Right lobe of liver (tissue), 4 donors: Measurements from ENCODE around the gene CD200R1L.

ENCODE experiments used
- POLR2A ChIP-seq: fragments of 450-650 bp; IDR thresholded peaks from one replicate; pipeline ENCODE4 v1.6.1; 2017; ENCODE audit warnings: antibody characterized with exemption, mild to moderate bottlenecking
- TF ChIP-seq, protein P1 (sequence below), 4 donors: fragments of 200-600 bp in 3 of 4; fragments of 450-650 bp in 1 of 4; IDR thresholded peaks; one replicate each; pipeline versions ENCODE4 v1.5.1 to v1.8.0; 2016 to 2022; ENCODE audit warnings: antibody characterized with exemption in 4 of 4, mild to moderate bottlenecking in 2 of 4
- donor health status: DM: no; HTN: no; CAD: no.
- donor health status: DM: no; HTN: no; CAD: no.
- donor health status: DM: no; HTN: yes; CAD: no.

GRCh38 chr3:112776836-112777235 lies 69.8 kb downstream of the CD200R1L start:
- TF ChIP-seq, protein P1, sequence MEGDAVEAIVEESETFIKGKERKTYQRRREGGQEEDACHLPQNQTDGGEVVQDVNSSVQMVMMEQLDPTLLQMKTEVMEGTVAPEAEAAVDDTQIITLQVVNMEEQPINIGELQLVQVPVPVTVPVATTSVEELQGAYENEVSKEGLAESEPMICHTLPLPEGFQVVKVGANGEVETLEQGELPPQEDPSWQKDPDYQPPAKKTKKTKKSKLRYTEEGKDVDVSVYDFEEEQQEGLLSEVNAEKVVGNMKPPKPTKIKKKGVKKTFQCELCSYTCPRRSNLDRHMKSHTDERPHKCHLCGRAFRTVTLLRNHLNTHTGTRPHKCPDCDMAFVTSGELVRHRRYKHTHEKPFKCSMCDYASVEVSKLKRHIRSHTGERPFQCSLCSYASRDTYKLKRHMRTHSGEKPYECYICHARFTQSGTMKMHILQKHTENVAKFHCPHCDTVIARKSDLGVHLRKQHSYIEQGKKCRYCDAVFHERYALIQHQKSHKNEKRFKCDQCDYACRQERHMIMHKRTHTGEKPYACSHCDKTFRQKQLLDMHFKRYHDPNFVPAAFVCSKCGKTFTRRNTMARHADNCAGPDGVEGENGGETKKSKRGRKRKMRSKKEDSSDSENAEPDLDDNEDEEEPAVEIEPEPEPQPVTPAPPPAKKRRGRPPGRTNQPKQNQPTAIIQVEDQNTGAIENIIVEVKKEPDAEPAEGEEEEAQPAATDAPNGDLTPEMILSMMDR (IDR thresholded peaks at IDR 0.05): no peak
- TF ChIP-seq POLR2A: no peak
